HG03103 (cell line): ENCODE results near the gene PIP4P1.

Experiments
- ATAC-seq: cut with Tn5 transposase; IDR thresholded peaks from one replicate; pipeline ENCODE4 v1.9.1; 2021; ENCODE audit warnings: low read depth; ENCODE audit not compliant: unreplicated experiment

PIP4P1 gene

GRCh38 chr14:20412411-20412810 lies 48.8 kb downstream of the PIP4P1 start:
- ATAC-seq: peak; percentile 35

DNA sequence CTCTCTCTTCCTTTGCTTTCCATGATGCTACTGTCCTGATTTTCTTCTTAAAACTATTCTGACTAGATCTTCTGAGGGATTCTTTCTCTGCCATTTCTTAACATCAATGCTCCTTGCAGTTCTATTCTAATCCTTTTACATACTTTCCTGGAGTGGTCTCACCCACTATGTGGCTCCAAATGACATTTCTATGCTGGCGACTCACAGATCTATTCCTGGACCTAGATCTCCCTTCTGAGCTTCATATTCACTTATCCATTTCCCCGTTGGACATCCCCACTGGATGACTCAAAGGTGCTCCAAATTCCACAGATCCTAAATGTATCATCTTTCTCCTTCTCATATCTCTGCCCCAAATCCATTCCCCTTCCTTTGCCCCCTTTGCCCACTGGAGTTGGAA lies 52.0 kb downstream of the PIP4P1 start:
- no peak for ATAC-seq
